ENCODE results near the gene KIF4A. TPM values are rescaled to one million over a fixed set of nuclear protein-coding genes. Genes with fewer than 3 reads are reported as not detected.

KIF4A gene
- total and polyA plus RNA-seq, 10 donors: 0.41 to 6.0 (median 2.3) TPM

DNA sequence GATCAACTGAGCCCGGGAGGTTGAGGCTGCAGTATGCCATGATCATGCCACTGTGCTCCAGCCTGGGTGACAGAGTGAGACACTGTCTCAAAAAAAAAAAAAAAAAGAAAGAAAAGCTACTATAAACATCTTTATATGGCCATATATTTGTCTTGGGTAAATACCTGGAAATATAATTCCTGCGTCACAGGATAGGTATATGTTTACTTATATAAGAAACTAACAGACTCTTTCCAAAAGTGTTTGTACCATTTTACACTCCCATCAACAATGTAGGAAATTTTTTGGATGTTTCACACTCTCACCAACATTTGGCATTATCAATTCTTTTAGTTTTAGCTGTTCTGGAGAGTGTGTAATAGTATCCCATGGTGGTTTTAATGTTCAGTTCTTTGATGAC is 42.7 kb upstream of the KIF4A start:
- no peak for DNase-seq
- Histone ChIP-seq H3K36me3 (no peaks in the 10 kb centered on the region), H3K4me3 (no peak overlapping the region), H3K9me3 (no peaks in the 10 kb centered on the region), H3K27ac (no peak overlapping the region), H3K27me3 (replicated peaks in 1 of 7) (no peaks in the 10 kb centered on the region), H3K4me1 (no peaks in the 10 kb centered on the region)
- intact Hi-C loops (cut with DNase I; ENCODE audit: low total_unique reads): no loop called here
- WGBS, 5 donors: 90 to 100% (median 96%) methylated on average over 2 of the region's 2 CpGs
- TF ChIP-seq, protein P1, sequence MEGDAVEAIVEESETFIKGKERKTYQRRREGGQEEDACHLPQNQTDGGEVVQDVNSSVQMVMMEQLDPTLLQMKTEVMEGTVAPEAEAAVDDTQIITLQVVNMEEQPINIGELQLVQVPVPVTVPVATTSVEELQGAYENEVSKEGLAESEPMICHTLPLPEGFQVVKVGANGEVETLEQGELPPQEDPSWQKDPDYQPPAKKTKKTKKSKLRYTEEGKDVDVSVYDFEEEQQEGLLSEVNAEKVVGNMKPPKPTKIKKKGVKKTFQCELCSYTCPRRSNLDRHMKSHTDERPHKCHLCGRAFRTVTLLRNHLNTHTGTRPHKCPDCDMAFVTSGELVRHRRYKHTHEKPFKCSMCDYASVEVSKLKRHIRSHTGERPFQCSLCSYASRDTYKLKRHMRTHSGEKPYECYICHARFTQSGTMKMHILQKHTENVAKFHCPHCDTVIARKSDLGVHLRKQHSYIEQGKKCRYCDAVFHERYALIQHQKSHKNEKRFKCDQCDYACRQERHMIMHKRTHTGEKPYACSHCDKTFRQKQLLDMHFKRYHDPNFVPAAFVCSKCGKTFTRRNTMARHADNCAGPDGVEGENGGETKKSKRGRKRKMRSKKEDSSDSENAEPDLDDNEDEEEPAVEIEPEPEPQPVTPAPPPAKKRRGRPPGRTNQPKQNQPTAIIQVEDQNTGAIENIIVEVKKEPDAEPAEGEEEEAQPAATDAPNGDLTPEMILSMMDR (IDR thresholded peaks at IDR 0.05 in 8 of 11, conservative IDR thresholded peaks at IDR 0.05 in 3 of 11): no peak
- TF ChIP-seq POLR2AphosphoS5 (IDR thresholded peaks at IDR 0.05) (no peak), POLR2A (IDR thresholded peaks at IDR 0.05) (no peak)

- TF ChIP-seq POLR2A (IDR thresholded peaks at IDR 0.05) (no peak), POLR2AphosphoS5 (IDR thresholded peaks at IDR 0.05) (no peak)
- TF ChIP-seq, protein P1 (IDR thresholded peaks at IDR 0.05 in 8 of 11, conservative IDR thresholded peaks at IDR 0.05 in 3 of 11): no peak
- 42 to 73% (median 65%) methylated on average over 2 of the region's 2 CpGs for WGBS, 5 donors
- no peak overlapping the region for H3K27ac ChIP-seq
- DNase-seq: no peak
- H3K27me3 ChIP-seq (replicated peaks in 1 of 7): no peaks in the 10 kb centered on the region
- H3K36me3 ChIP-seq: no peaks in the 10 kb centered on the region
- intact Hi-C loops (cut with DNase I; ENCODE audit: low total_unique reads): no loop called here
- H3K4me1 ChIP-seq: no peaks in the 10 kb centered on the region
- H3K9me3 ChIP-seq: no peaks in the 10 kb centered on the region
- H3K4me3 ChIP-seq: no peak overlapping the region
These were observed 37.4 kb upstream of the KIF4A start for GRCh38 chrX:70252491-70252890.

DNA sequence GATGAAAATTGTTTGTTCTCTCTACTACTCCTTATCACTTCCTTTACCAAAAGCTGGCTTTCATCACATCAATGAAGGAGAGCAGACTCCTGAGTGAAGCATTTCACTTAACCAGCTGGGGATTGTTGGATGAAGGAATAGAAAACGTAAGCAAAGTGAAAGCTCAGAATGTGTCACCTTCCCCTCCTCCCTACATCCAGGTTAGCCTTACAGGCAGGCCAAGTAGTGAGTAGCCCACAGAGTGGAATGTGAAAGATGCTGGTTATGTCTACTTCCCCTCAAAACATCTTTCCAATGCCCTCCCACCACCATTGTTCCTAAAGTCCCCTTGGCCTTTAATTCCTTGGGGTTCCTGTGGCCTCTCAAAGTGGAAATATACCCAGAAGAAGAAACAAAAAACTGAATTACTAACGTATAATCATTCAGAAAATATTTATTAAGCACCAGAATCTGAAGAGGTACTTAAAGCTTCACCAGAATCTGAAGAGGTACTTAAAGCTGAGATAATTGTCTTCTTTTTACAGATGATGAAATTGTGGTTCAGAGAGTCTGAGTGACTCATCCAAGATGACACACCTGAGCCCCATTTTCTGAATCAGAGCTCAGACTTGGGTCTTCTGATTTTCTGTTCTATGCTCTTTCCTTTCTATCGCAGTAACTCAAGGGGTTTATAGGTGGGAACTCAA is 36.4 kb upstream of the KIF4A start:
- H3K4me1 ChIP-seq: no peaks in the 10 kb centered on the region
- H3K36me3 ChIP-seq: no peaks in the 10 kb centered on the region
- no peak overlapping the region for H3K4me3 ChIP-seq
- WGBS, 5 donors: 57 to 78% (median 67%) methylated on average over 3 of the region's 3 CpGs
- DNase-seq: no peak
- H3K27ac ChIP-seq: no peak overlapping the region
- H3K9me3 ChIP-seq: no peaks in the 10 kb centered on the region
- H3K27me3 ChIP-seq (replicated peaks in 1 of 7): no peaks in the 10 kb centered on the region
- TF ChIP-seq POLR2A (IDR thresholded peaks at IDR 0.05): no peak
- intact Hi-C loops (cut with DNase I; ENCODE audit: low total_unique reads): no loop called here

GRCh38 chrX:70254063-70254400 is 35.9 kb upstream of the KIF4A start:
- no peak overlapping the region for H3K4me3 ChIP-seq
- no peaks in the 10 kb centered on the region for H3K4me1 ChIP-seq
- WGBS, 5 donors: 57 to 76% (median 68%) methylated on average over 1 of the region's 1 CpG
- DNase-seq: no peak
- H3K27ac ChIP-seq: no peak overlapping the region
- no peaks in the 10 kb centered on the region for H3K27me3 ChIP-seq (replicated peaks in 1 of 7)
- H3K36me3 ChIP-seq: no peaks in the 10 kb centered on the region
- TF ChIP-seq POLR2AphosphoS5 (IDR thresholded peaks at IDR 0.05): no peak
- TF ChIP-seq, protein P1 (IDR thresholded peaks at IDR 0.05 in 8 of 11, conservative IDR thresholded peaks at IDR 0.05 in 3 of 11): no peak
- no peak for TF ChIP-seq POLR2A (IDR thresholded peaks at IDR 0.05)
- H3K9me3 ChIP-seq: no peaks in the 10 kb centered on the region
- intact Hi-C loops (cut with DNase I; ENCODE audit: low total_unique reads): no loop called here

DNA sequence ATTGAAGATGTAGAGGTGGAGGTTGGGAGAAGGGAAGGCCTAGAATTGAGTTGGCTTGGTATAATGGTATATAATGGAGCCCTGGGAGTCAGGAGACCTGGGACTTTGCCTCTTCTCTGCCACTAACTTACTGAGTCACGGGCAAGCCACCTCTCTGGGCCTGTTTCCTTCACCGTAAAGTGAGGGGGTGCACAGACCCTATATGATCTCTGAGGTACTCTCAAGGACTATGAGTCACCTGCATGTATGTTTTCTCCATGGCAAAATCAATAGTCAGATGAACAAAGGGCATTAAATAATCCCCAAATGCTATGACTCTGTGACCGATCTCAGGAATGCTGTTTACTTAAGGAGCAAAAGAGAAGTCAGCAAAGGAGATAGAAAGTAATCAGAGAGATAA is 35.0 kb upstream of the KIF4A start:
- H3K4me3 ChIP-seq: no peak overlapping the region
- intact Hi-C loops (cut with DNase I; ENCODE audit: low total_unique reads): no loop called here
- no peak for DNase-seq
- no peaks in the 10 kb centered on the region for H3K27me3 ChIP-seq (replicated peaks in 1 of 7)
- no peaks in the 10 kb centered on the region for H3K36me3 ChIP-seq
- WGBS, 5 donors: 85 to 100% (median 98%) methylated on average over 3 of the region's 3 CpGs
- H3K9me3 ChIP-seq: no peaks in the 10 kb centered on the region
- no peaks in the 10 kb centered on the region for H3K4me1 ChIP-seq
- no peak for TF ChIP-seq POLR2AphosphoS5 (IDR thresholded peaks at IDR 0.05)
- no peak for TF ChIP-seq POLR2A (IDR thresholded peaks at IDR 0.05)
- TF ChIP-seq, protein P1 (IDR thresholded peaks at IDR 0.05 in 8 of 11, conservative IDR thresholded peaks at IDR 0.05 in 3 of 11): no peak
- H3K27ac ChIP-seq: no peak overlapping the region
